ENCODE data around the gene RINT1.
A peak's percentile ranks its signal among the peaks of the same experiment; 100 is the strongest.

RINT1 gene

GRCh38 chr7:105530546-105530945 is 1.5 kb upstream of the RINT1 start:
- H3K4me3 ChIP-seq (ENCODE audit: low read length in 2 of 2): no peak overlapping the region
- H3K4me1 ChIP-seq (ENCODE audit: control insufficient read depth in 2 of 2, insufficient read depth in 2 of 2, low read length in 2 of 2): peaks cover 11 to 14% of the 10 kb centered on the region in 2 donors
- no peaks in the 10 kb centered on the region for H3K27me3 ChIP-seq (ENCODE audit: control insufficient read depth in 2 of 2, insufficient read depth in 2 of 2, low read length in 2 of 2)
- no peaks in the 10 kb centered on the region for H3K36me3 ChIP-seq (ENCODE audit: control insufficient read depth in 2 of 2, insufficient read depth in 2 of 2, low read length in 2 of 2)
- no peak overlapping the region for H3K9ac ChIP-seq (ENCODE audit: low read depth in 1 of 2, low read length in 2 of 2)
- H3K9me3 ChIP-seq (ENCODE audit: control insufficient read depth in 2 of 2, low read length in 2 of 2): no peaks in the 10 kb centered on the region
- H3K27ac ChIP-seq (ENCODE audit: low read depth in 2 of 2, low read length in 2 of 2): no peak overlapping the region

GRCh38 chr7:105532709-105533460 is 884 bp downstream of the RINT1 start:
- H3K27ac ChIP-seq (ENCODE audit: low read depth in 2 of 2, low read length in 2 of 2): peak overlapping the region; percentile 87 to 92
- H3K27me3 ChIP-seq (ENCODE audit: control insufficient read depth in 2 of 2, insufficient read depth in 2 of 2, low read length in 2 of 2): no peaks in the 10 kb centered on the region
- H3K9me3 ChIP-seq (ENCODE audit: control insufficient read depth in 2 of 2, low read length in 2 of 2): no peaks in the 10 kb centered on the region
- peak overlapping the region; percentile 91 to 95 for H3K4me3 ChIP-seq (ENCODE audit: low read length in 2 of 2)
- peaks cover 11 to 14% of the 10 kb centered on the region in 2 donors for H3K4me1 ChIP-seq (ENCODE audit: control insufficient read depth in 2 of 2, insufficient read depth in 2 of 2, low read length in 2 of 2)
- peaks cover 0 to 6% of the 10 kb centered on the region in 2 donors for H3K36me3 ChIP-seq (ENCODE audit: control insufficient read depth in 2 of 2, insufficient read depth in 2 of 2, low read length in 2 of 2)
- peak overlapping the region; percentile 95 to 96 for H3K9ac ChIP-seq (ENCODE audit: low read depth in 1 of 2, low read length in 2 of 2)

- Histone ChIP-seq H3K9me3 (ENCODE audit: control insufficient read depth in 2 of 2, low read length in 2 of 2) (no peaks in the 10 kb centered on the region), H3K9ac (ENCODE audit: low read depth in 1 of 2, low read length in 2 of 2) (no peak overlapping the region), H3K27me3 (ENCODE audit: control insufficient read depth in 2 of 2, insufficient read depth in 2 of 2, low read length in 2 of 2) (no peaks in the 10 kb centered on the region), H3K27ac (ENCODE audit: low read depth in 2 of 2, low read length in 2 of 2) (no peak overlapping the region), H3K36me3 (ENCODE audit: control insufficient read depth in 2 of 2, insufficient read depth in 2 of 2, low read length in 2 of 2) (peaks cover 19 to 36% of the 10 kb centered on the region in 2 donors), H3K4me1 (ENCODE audit: control insufficient read depth in 2 of 2, insufficient read depth in 2 of 2, low read length in 2 of 2) (peaks cover 0 to 2% of the 10 kb centered on the region in 2 donors), H3K4me3 (ENCODE audit: low read length in 2 of 2) (no peak overlapping the region)
These were observed 6.3 kb downstream of the RINT1 start for GRCh38 chr7:105538339-105538738.

- no peak overlapping the region for H3K4me3 ChIP-seq (ENCODE audit: low read length in 2 of 2)
- peaks cover 17 to 42% of the 10 kb centered on the region in 2 donors for H3K36me3 ChIP-seq (ENCODE audit: control insufficient read depth in 2 of 2, insufficient read depth in 2 of 2, low read length in 2 of 2)
- H3K9me3 ChIP-seq (ENCODE audit: control insufficient read depth in 2 of 2, low read length in 2 of 2): no peaks in the 10 kb centered on the region
- no peak overlapping the region for H3K9ac ChIP-seq (ENCODE audit: low read depth in 1 of 2, low read length in 2 of 2)
- no peaks in the 10 kb centered on the region for H3K4me1 ChIP-seq (ENCODE audit: control insufficient read depth in 2 of 2, insufficient read depth in 2 of 2, low read length in 2 of 2)
- no peak overlapping the region for H3K27ac ChIP-seq (ENCODE audit: low read depth in 2 of 2, low read length in 2 of 2)
- H3K27me3 ChIP-seq (ENCODE audit: control insufficient read depth in 2 of 2, insufficient read depth in 2 of 2, low read length in 2 of 2): no peaks in the 10 kb centered on the region
These were observed 27.9 kb downstream of the RINT1 start for GRCh38 chr7:105559926-105560325.

GRCh38 chr7:105565190-105565589 is 33.2 kb downstream of the RINT1 start:
- Histone ChIP-seq H3K36me3 (ENCODE audit: control insufficient read depth in 2 of 2, insufficient read depth in 2 of 2, low read length in 2 of 2) (peaks cover 22 to 42% of the 10 kb centered on the region in 2 donors), H3K4me3 (ENCODE audit: low read length in 2 of 2) (no peak overlapping the region), H3K27me3 (ENCODE audit: control insufficient read depth in 2 of 2, insufficient read depth in 2 of 2, low read length in 2 of 2) (no peaks in the 10 kb centered on the region), H3K9me3 (ENCODE audit: control insufficient read depth in 2 of 2, low read length in 2 of 2) (no peaks in the 10 kb centered on the region), H3K27ac (ENCODE audit: low read depth in 2 of 2, low read length in 2 of 2) (no peak overlapping the region), H3K9ac (ENCODE audit: low read depth in 1 of 2, low read length in 2 of 2) (no peak overlapping the region), H3K4me1 (ENCODE audit: control insufficient read depth in 2 of 2, insufficient read depth in 2 of 2, low read length in 2 of 2) (no peaks in the 10 kb centered on the region)

- H3K9me3 ChIP-seq (ENCODE audit: control insufficient read depth in 2 of 2, low read length in 2 of 2): no peaks in the 10 kb centered on the region
- H3K36me3 ChIP-seq (ENCODE audit: control insufficient read depth in 2 of 2, insufficient read depth in 2 of 2, low read length in 2 of 2): peaks cover 21 to 37% of the 10 kb centered on the region in 2 donors
- no peak overlapping the region for H3K9ac ChIP-seq (ENCODE audit: low read depth in 1 of 2, low read length in 2 of 2)
- no peak overlapping the region for H3K27ac ChIP-seq (ENCODE audit: low read depth in 2 of 2, low read length in 2 of 2)
- no peaks in the 10 kb centered on the region for H3K4me1 ChIP-seq (ENCODE audit: control insufficient read depth in 2 of 2, insufficient read depth in 2 of 2, low read length in 2 of 2)
- no peaks in the 10 kb centered on the region for H3K27me3 ChIP-seq (ENCODE audit: control insufficient read depth in 2 of 2, insufficient read depth in 2 of 2, low read length in 2 of 2)
- no peak overlapping the region for H3K4me3 ChIP-seq (ENCODE audit: low read length in 2 of 2)
These were observed 35.0 kb downstream of the RINT1 start for GRCh38 chr7:105567024-105567423.

- Histone ChIP-seq H3K4me1 (ENCODE audit: control insufficient read depth in 2 of 2, insufficient read depth in 2 of 2, low read length in 2 of 2) (no peaks in the 10 kb centered on the region), H3K27me3 (ENCODE audit: control insufficient read depth in 2 of 2, insufficient read depth in 2 of 2, low read length in 2 of 2) (no peaks in the 10 kb centered on the region), H3K9ac (ENCODE audit: low read depth in 1 of 2, low read length in 2 of 2) (no peak overlapping the region), H3K4me3 (ENCODE audit: low read length in 2 of 2) (no peak overlapping the region), H3K27ac (ENCODE audit: low read depth in 2 of 2, low read length in 2 of 2) (no peak overlapping the region), H3K36me3 (ENCODE audit: control insufficient read depth in 2 of 2, insufficient read depth in 2 of 2, low read length in 2 of 2) (peaks cover 21 to 34% of the 10 kb centered on the region in 2 donors), H3K9me3 (ENCODE audit: control insufficient read depth in 2 of 2, low read length in 2 of 2) (no peaks in the 10 kb centered on the region)
These were observed 35.8 kb downstream of the RINT1 start for GRCh38 chr7:105567821-105568220.

GRCh38 chr7:105571891-105572290 is 39.9 kb downstream of the RINT1 start:
- no peak overlapping the region for H3K4me3 ChIP-seq (ENCODE audit: low read length in 2 of 2)
- no peak overlapping the region for H3K9ac ChIP-seq (ENCODE audit: low read depth in 1 of 2, low read length in 2 of 2)
- H3K9me3 ChIP-seq (ENCODE audit: control insufficient read depth in 2 of 2, low read length in 2 of 2): no peaks in the 10 kb centered on the region
- H3K4me1 ChIP-seq (ENCODE audit: control insufficient read depth in 2 of 2, insufficient read depth in 2 of 2, low read length in 2 of 2): no peaks in the 10 kb centered on the region
- peaks cover 8 to 11% of the 10 kb centered on the region in 2 donors for H3K36me3 ChIP-seq (ENCODE audit: control insufficient read depth in 2 of 2, insufficient read depth in 2 of 2, low read length in 2 of 2)
- no peak overlapping the region for H3K27ac ChIP-seq (ENCODE audit: low read depth in 2 of 2, low read length in 2 of 2)
- no peaks in the 10 kb centered on the region for H3K27me3 ChIP-seq (ENCODE audit: control insufficient read depth in 2 of 2, insufficient read depth in 2 of 2, low read length in 2 of 2)

GRCh38 chr7:105577251-105577650 is 45.2 kb downstream of the RINT1 start:
- Histone ChIP-seq H3K4me1 (ENCODE audit: control insufficient read depth in 2 of 2, insufficient read depth in 2 of 2, low read length in 2 of 2) (peaks cover 0 to 5% of the 10 kb centered on the region in 2 donors), H3K9me3 (ENCODE audit: control insufficient read depth in 2 of 2, low read length in 2 of 2) (no peaks in the 10 kb centered on the region), H3K27me3 (ENCODE audit: control insufficient read depth in 2 of 2, insufficient read depth in 2 of 2, low read length in 2 of 2) (peaks cover 0 to 3% of the 10 kb centered on the region in 2 donors), H3K4me3 (ENCODE audit: low read length in 2 of 2) (no peak overlapping the region), H3K9ac (ENCODE audit: low read depth in 1 of 2, low read length in 2 of 2) (no peak overlapping the region), H3K36me3 (ENCODE audit: control insufficient read depth in 2 of 2, insufficient read depth in 2 of 2, low read length in 2 of 2) (no peaks in the 10 kb centered on the region), H3K27ac (ENCODE audit: low read depth in 2 of 2, low read length in 2 of 2) (no peak overlapping the region)

- Histone ChIP-seq H3K4me1 (ENCODE audit: control insufficient read depth in 2 of 2, insufficient read depth in 2 of 2, low read length in 2 of 2) (peaks cover 0 to 5% of the 10 kb centered on the region in 2 donors), H3K36me3 (ENCODE audit: control insufficient read depth in 2 of 2, insufficient read depth in 2 of 2, low read length in 2 of 2) (no peaks in the 10 kb centered on the region), H3K9me3 (ENCODE audit: control insufficient read depth in 2 of 2, low read length in 2 of 2) (no peaks in the 10 kb centered on the region), H3K27ac (ENCODE audit: low read depth in 2 of 2, low read length in 2 of 2) (no peak overlapping the region), H3K4me3 (ENCODE audit: low read length in 2 of 2) (no peak overlapping the region), H3K27me3 (ENCODE audit: control insufficient read depth in 2 of 2, insufficient read depth in 2 of 2, low read length in 2 of 2) (peaks cover 0 to 3% of the 10 kb centered on the region in 2 donors), H3K9ac (ENCODE audit: low read depth in 1 of 2, low read length in 2 of 2) (no peak overlapping the region)
These were observed 46.5 kb downstream of the RINT1 start for GRCh38 chr7:105578496-105578895.
